ENCODE results near the gene PARD3.

The PARD3 gene

GRCh38 chr10:34176351-34176750 lies 638.7 kb downstream of the PARD3 start:
- ChIA-PET CTCF (no interaction called here), POLR2A (ENCODE audit: low non-redundant PET) (no interaction called here)
- TF ChIP-seq CTCF (conservative IDR thresholded peaks at IDR 0.05; ENCODE audit: low read depth) = no peak
- no peak overlapping the region for H3K27ac ChIP-seq
- DNase-seq (ENCODE audit: low spot score) = no peak

- POLR2A ChIA-PET (ENCODE audit: low non-redundant PET) = no interaction called here
Measured at GRCh38 chr10:34175121-34175520, 640.0 kb downstream of the PARD3 start.

GRCh38 chr10:34172936-34173533 lies 642.1 kb downstream of the PARD3 start:
- TF ChIP-seq CTCF (conservative IDR thresholded peaks at IDR 0.05; ENCODE audit: low read depth) = no peak
- H3K27ac ChIP-seq = no peak overlapping the region
- DNase-seq (ENCODE audit: low spot score) = no peak
- ChIA-PET POLR2A (ENCODE audit: low non-redundant PET) (no interaction called here), CTCF (interaction anchor here (0.6 to 0.8 kb wide), 2 partner anchors 22 to 1001 kb away, joined by 3 to 11 read pairs; no protein-coding TSS in a partner anchor)

More at GRCh38 chr10:34175121-34175520, 640.0 kb downstream of the PARD3 start:
- TF ChIP-seq CTCF (conservative IDR thresholded peaks at IDR 0.05; ENCODE audit: low read depth) = no peak
- CTCF ChIA-PET = no interaction called here
- DNase-seq (ENCODE audit: low spot score) = no peak
- H3K27ac ChIP-seq = no peak overlapping the region

- DNase-seq (ENCODE audit: low spot score) = no peak
- ChIA-PET CTCF (no interaction called here), POLR2A (ENCODE audit: low non-redundant PET) (no interaction called here)
- TF ChIP-seq CTCF (conservative IDR thresholded peaks at IDR 0.05; ENCODE audit: low read depth) = no peak
- no peak overlapping the region for H3K27ac ChIP-seq
Measured at GRCh38 chr10:34171957-34172527, 643.1 kb downstream of the PARD3 start.

GRCh38 chr10:34169677-34170076 lies 645.4 kb downstream of the PARD3 start:
- DNase-seq (ENCODE audit: low spot score) = no peak
- TF ChIP-seq CTCF (conservative IDR thresholded peaks at IDR 0.05; ENCODE audit: low read depth) = no peak
- CTCF ChIA-PET = no interaction called here
- no peak overlapping the region for H3K27ac ChIP-seq
- POLR2A ChIA-PET (ENCODE audit: low non-redundant PET) = no interaction called here

GRCh38 chr10:34169131-34169530 lies 646.0 kb downstream of the PARD3 start:
- ChIA-PET CTCF (no interaction called here), POLR2A (ENCODE audit: low non-redundant PET) (no interaction called here)
- H3K27ac ChIP-seq = no peak overlapping the region
- DNase-seq (ENCODE audit: low spot score) = no peak
- no peak for TF ChIP-seq CTCF (conservative IDR thresholded peaks at IDR 0.05; ENCODE audit: low read depth)

Measured in RWPE1 (cell line).